Left lung (tissue), 10 donors: ENCODE results near the gene KCMF1. TPM values are rescaled to one million over a fixed set of nuclear protein-coding genes. Genes with fewer than 3 reads are reported as not detected.

ENCODE experiments used
- ATAC-seq: fragments of 200-7000 bp; cut with Tn5 transposase; one replicate; pipeline ENCODE4 v1.9.1; 2020; ENCODE audit warnings: moderate library complexity
- DNase-seq, 4 donors: peaks; one replicate each; pipeline ENCODE4 v3.0.0-alpha.2; 2013 to 2020
- H3K27ac ChIP-seq, 2 donors: fragments of 200-600 bp; sonication (generic) in 1 of 2; one replicate each; pipeline versions ENCODE4 v1.5.0 to v1.8.0; 2020 to 2021
- H3K27me3 ChIP-seq, 2 donors: fragments of 200-600 bp; sonication (generic) in 1 of 2; one replicate each; pipeline versions ENCODE4 v1.5.0 to v1.8.0; 2020 to 2021
- H3K36me3 ChIP-seq, 2 donors: fragments of 200-600 bp; sonication (generic) in 1 of 2; one replicate each; pipeline versions ENCODE4 v1.5.0 to v1.8.0; 2020 to 2021
- H3K4me1 ChIP-seq, 2 donors: fragments of 200-600 bp; one replicate each; pipeline ENCODE4 v1.8.0; 2021
- H3K4me3 ChIP-seq, 2 donors: fragments of 200-600 bp; sonication (generic) in 1 of 2; one replicate each; pipeline versions ENCODE4 v1.5.0 to v1.8.0; 2020 to 2021; ENCODE audit warnings: mild to moderate bottlenecking in 1 of 2
- H3K9me3 ChIP-seq, 2 donors: fragments of 200-600 bp; sonication (generic) in 1 of 2; one replicate each; pipeline versions ENCODE4 v1.5.0 to v1.8.0; 2020 to 2021
- CTCF ChIP-seq, 2 donors: fragments of 200-600 bp; sonication (generic) in 1 of 2; IDR thresholded peaks; one replicate each; pipeline versions ENCODE4 v1.5.0 to v1.8.0; 2021; ENCODE audit warnings: antibody characterized with exemption in 2 of 2
- intact Hi-C, 2 donors: fragments of 100-400 bp; cut with DNase I; formaldehyde crosslinking; loops; one replicate each; pipeline versions ENCODE4 v1.11.2 to v1.14.2; 2022
- polyA plus RNA-seq, 6 donors: library from polyadenylated mRNA; unstranded; fragments of 120-200 nt; gene quantifications; one replicate each; pipeline ENCODE4 v1.2.1, GENCODE V29; 2013; ENCODE audit not compliant: insufficient read length in 6 of 6
- total RNA-seq, 2 donors: library from RNA; stranded (reverse); fragmentation: NEBNext Ultra II Directional; extraction: Animal tissue kit (Norgen Biotek cat#: 25700); gene quantifications; one replicate each; pipeline ENCODE4 v1.2.1, GENCODE V29; 2021
- donor health status: DM: no; HTN: yes; CAD: no.
- donor health status: DM: no; HTN: no; CAD: no.

Gene KCMF1
- total and polyA plus RNA-seq, 8 donors = 40.1 to 87.1 (median 50.0) TPM

GRCh38 chr2:85071096-85071495 is 100.1 kb downstream of the KCMF1 start:
- H3K4me1 ChIP-seq = peaks cover 0 to 6% of the 10 kb centered on the region in 2 donors
- H3K9me3 ChIP-seq = no peaks in the 10 kb centered on the region
- intact Hi-C loops = no loop called here
- H3K27ac ChIP-seq = no peak overlapping the region
- ATAC-seq (no peak), DNase-seq (no peak)
- H3K4me3 ChIP-seq = no peak overlapping the region
- H3K36me3 ChIP-seq = no peaks in the 10 kb centered on the region
- H3K27me3 ChIP-seq = no peaks in the 10 kb centered on the region
- TF ChIP-seq CTCF (IDR thresholded peaks at IDR 0.05) = no peak

GRCh38 chr2:85073033-85073432 is 102.1 kb downstream of the KCMF1 start:
- H3K27ac ChIP-seq = no peak overlapping the region
- intact Hi-C loops = no loop called here
- DNase-seq = no peak
- H3K27me3 ChIP-seq = no peaks in the 10 kb centered on the region
- TF ChIP-seq CTCF (IDR thresholded peaks at IDR 0.05) = no peak
- H3K4me3 ChIP-seq = no peak overlapping the region
- no peaks in the 10 kb centered on the region for H3K36me3 ChIP-seq
- H3K4me1 ChIP-seq = no peaks in the 10 kb centered on the region
- H3K9me3 ChIP-seq = no peaks in the 10 kb centered on the region
- ATAC-seq = no peak

- no peak overlapping the region for H3K27ac ChIP-seq
- H3K36me3 ChIP-seq = no peaks in the 10 kb centered on the region
- H3K4me1 ChIP-seq = no peaks in the 10 kb centered on the region
- DNase-seq (no peak), ATAC-seq (no peak)
- H3K9me3 ChIP-seq = peaks cover 0 to 6% of the 10 kb centered on the region in 2 donors
- no peaks in the 10 kb centered on the region for H3K27me3 ChIP-seq
- H3K4me3 ChIP-seq = no peak overlapping the region
- intact Hi-C loops = no loop called here
- TF ChIP-seq CTCF (IDR thresholded peaks at IDR 0.05) = no peak
These were observed 105.8 kb downstream of the KCMF1 start for GRCh38 chr2:85076618-85077274.

GRCh38 chr2:85077859-85078419 is 107.0 kb downstream of the KCMF1 start:
- no peaks in the 10 kb centered on the region for H3K36me3 ChIP-seq
- no peak for TF ChIP-seq CTCF (IDR thresholded peaks at IDR 0.05)
- no peaks in the 10 kb centered on the region for H3K4me1 ChIP-seq
- ATAC-seq (no peak), DNase-seq (no peak)
- H3K4me3 ChIP-seq = no peak overlapping the region
- H3K27me3 ChIP-seq = no peaks in the 10 kb centered on the region
- H3K9me3 ChIP-seq = peaks cover 0 to 13% of the 10 kb centered on the region in 2 donors
- no peak overlapping the region for H3K27ac ChIP-seq
- intact Hi-C loops = no loop called here

- Histone ChIP-seq H3K27ac (no peak overlapping the region), H3K27me3 (no peaks in the 10 kb centered on the region), H3K4me1 (no peaks in the 10 kb centered on the region), H3K4me3 (no peak overlapping the region), H3K36me3 (no peaks in the 10 kb centered on the region), H3K9me3 (peaks cover 0 to 13% of the 10 kb centered on the region in 2 donors)
- no peak for TF ChIP-seq CTCF (IDR thresholded peaks at IDR 0.05)
- intact Hi-C loops = no loop called here
- no peak for ATAC-seq
- DNase-seq = no peak
These were observed 107.6 kb downstream of the KCMF1 start for GRCh38 chr2:85078536-85078935.
